ENCODE measurements around the gene HAGHL. TPM values are rescaled to one million over a fixed set of nuclear protein-coding genes. Genes with fewer than 3 reads are reported as not detected.
"Not testable (repeated sequence)": the region's sequence is repeated elsewhere in the genome, so short reads cannot be mapped to it uniquely, and the experiment has no call there.

Gene HAGHL
- total RNA-seq, 1 experiment from 2014 or later, result 4.0 TPM

DNA sequence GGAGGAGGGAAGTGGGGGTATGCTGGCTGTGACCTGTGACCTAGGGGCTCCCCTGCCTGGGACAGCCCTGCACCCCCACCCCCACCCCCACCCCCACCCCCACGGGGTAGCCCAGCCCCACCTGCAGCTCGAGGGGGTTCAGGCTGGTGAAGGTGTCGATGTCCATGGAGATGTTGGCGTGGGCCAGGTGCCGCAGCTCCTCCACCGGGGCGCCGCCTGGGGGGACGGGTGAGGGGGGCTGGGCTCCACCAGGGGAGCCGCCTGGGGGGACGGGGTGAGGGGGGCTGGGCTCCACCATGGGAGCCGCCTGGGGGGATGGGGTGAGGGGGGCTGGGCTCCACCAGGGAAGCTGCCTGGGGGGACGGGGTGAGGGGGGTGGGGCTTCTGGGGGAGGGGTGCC is 43.5 kb downstream of the HAGHL start:
- DNase-seq (ENCODE audit: low read depth), result no peak

DNA sequence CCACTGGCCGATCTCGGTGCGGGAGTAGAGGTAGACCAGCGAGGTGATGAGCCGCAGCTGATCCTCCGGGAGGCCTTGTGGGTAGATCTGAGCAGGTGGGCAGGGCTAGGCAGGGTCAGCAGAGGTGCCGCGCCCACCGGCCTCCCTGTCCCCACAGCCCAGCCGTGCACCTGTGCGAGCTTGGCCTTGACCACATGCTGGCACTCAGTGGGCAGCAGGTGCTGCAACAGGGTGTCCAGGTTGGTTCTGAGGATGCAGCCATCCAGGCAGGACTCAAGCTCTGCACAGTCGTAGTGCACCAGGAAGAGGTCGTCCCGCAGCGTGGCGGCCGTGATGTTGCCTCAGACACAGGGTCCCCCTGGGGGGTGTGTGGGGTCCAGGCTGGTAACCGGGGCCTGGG is 46.1 kb downstream of the HAGHL start:
- DNase-seq (ENCODE audit: low read depth), result no peak

DNA sequence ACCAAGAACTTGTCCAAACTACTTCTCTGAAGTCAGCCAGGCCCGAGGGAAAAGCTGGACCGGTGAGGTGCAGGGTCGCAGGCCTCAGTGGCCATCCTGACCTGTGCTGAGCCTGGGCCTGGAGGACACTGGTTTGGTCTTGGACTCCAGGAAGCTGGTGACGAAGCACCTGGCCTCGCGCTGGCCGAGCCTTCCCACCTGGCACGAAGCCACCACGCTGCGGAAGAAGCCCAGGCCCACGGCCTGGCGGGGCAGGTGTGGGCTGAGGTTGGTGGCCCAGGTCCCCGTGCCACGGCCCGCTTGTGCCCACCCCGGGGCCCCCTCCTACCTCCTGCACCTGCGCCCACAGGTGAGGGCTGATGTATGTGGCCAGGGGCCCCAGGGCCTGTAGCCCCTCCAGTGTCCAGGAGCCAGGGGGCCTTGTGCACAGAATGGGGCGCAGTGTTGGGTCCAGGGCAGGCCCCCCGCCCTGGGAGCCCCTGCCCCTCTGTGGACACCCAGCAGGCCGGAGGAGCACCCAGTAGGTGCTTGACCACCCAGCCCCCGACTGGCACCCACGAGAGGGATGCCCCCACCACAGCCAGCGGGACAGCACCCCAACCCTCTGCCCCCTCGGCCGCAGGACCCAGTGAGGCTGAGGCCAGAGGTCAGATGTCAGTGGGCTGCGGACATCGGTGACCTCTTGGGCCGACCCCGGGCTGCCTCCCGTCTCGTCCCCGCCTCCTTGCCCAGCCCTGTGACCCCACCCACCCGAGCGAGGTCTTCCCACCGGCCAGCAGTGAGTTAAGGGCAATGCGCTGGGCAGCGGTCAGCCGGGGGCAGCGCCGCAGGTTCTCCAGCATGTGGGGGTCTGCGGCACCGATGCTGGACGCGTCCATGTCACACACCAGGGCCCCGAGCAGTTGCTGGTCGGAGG is 47.4 kb downstream of the HAGHL start:
- no peak for DNase-seq (ENCODE audit: low read depth)

DNA sequence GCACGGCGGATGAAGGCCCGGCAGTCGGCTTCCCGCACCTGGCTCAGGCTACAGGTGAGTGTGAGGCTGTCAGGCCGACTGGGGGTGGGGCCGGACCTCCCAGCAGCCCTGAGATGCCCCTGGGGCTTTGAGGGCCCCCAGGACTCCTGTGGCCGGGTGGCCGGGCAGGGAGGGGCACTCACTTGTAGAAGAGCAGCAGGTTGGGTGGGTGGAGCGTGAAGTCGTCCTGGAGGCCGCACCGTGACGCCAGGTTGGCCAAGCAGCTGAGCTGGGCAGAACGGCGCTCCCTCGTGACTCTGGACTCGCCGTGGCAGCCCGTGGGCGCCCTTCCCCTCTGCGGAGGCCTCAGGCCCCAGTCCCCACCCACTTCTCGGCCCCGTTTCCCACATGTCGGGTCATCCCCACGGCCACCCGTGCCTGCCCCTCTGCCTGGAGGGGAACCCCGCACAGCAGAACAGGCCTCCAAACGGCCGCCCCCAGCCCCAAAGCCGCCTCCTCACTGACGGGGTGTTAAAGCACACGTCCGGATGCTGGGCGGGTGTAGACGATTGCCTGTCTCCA is 48.4 kb downstream of the HAGHL start:
- DNase-seq (ENCODE audit: low read depth), result no peak

DNA sequence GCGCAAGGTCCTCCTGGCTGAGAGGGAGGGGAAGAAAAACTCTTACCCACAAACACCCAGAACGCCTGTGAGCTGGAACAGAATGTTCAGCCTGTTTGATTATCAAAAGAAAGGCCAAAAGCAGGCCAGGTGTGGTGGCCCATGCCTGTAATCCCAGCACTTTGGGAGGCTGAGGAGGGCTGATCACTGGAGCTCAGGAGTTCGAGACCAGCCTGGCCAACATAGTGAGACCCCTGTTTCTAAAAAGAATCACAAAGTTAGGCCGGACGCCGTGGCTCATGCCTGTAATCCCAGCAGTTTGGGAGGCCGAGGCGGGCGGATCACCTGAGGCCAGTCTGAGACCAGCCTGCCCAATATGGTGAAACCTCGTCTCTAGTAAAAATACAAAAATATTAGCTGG is 49.4 kb downstream of the HAGHL start:
- not testable (repeated sequence) for DNase-seq (ENCODE audit: low read depth)

DNA sequence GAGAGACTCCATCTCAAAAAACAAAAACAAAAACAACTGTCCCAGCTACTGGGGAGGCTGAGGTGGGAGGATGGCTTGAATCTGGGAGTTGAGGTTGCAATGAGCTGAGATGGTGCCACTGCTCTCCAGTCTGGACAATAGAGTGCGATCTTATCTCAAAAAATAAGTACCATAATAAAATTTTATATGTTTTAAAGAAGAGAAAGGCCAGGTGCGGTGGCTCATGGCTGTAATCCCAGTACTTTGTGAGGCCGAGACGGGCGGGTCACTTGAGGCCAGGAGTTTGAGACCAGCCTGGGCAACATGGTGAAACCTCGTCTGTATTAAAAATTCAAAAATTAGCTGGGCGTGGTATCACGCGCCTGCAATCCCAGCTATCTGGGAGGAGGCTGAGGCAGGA is 49.9 kb downstream of the HAGHL start:
- DNase-seq (ENCODE audit: low read depth), result no peak

DNA sequence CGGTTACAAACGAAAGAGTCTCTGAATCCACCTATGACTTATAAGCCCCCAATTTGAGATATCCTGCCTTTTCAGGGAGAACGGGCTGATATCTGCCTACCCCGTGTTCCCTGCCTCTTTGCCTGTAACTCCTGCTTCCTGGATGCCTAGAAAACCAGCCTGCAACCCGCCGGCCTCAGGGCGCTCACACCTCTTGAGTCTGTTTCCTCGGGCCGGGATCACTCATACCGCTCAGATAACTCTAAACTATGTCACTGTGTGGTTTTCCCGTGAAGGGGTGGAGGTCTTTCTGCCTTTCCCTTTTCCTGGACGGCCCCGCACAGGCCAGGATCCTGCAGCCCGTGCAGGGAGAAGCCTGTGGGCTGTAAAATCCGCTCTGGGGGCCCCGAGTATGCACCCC is 50.9 kb downstream of the HAGHL start:
- DNase-seq (ENCODE audit: low read depth), result no peak

DNA sequence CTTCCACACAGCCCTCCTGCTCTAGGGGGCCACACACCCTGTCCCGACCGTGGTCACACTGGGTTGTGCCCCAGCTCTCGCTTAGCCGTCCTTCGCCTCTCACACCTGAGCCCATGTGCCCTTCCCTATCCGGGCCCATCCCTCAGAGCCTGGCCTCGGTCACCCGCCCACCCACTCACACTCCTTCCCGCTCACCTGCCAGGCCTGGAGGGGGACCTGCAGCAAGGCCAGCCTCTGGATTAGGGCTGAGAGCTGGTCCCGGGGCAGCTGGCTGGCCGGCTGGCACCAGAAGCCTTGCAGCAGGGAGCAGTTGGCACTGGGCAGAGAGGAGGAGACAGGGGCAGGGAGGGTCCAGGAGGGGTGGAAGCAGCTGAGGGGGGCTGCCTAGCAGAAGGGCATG is 51.5 kb downstream of the HAGHL start:
- no peak for DNase-seq (ENCODE audit: low read depth)

DNA sequence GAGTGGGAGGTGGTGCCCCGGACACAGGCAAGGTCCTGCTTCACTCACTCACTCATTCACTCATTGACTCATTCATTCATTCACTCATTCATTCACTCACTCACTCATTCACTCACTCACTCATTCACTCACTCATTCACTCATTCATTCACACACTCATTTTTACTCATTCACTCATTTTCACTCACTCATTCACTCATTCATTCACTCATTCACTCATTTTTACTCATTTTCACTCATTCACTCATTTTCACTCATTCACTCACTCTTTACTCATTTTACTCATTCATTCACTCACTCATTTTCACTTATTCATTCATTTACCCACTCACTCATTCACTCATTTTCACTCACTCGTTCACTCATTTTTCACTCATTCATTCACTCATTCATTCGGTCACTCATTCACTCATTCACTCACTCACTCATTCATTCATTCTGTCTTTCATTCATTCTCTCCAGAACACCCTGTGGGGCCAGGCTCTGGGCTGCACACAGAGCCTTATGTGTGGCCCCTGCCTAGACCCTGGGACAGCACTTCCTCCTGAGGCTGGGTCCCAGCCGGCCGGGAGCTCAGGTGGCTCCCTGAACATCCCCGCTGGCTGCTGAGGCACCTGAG is 52.1 kb downstream of the HAGHL start:
- no peak for DNase-seq (ENCODE audit: low read depth)

Other genes with a start within 250 kb of the HAGHL start
- gene CAPN15, start 199.4 kb upstream of the HAGHL start, total RNA-seq (2014; rRNA removed; shearing (Covaris generic)), result 7.1 and 14.9 TPM in 2 replicates
- gene PRR35, start 166.7 kb upstream of the HAGHL start, total RNA-seq (2014; rRNA removed; shearing (Covaris generic)), result not detected in 2 replicates
- gene NHLRC4, start 160.1 kb upstream of the HAGHL start, total RNA-seq (2014; rRNA removed; shearing (Covaris generic)), result 0.24 and 0.29 TPM in 2 replicates
- gene PIGQ, start 157.1 kb upstream of the HAGHL start, total RNA-seq (2014; rRNA removed; shearing (Covaris generic)), result 14.9 and 16.2 TPM in 2 replicates
- 5.5 and 7.1 TPM in 2 replicates for gene RAB40C, start 137.0 kb upstream of the HAGHL start, total RNA-seq (2014; rRNA removed; shearing (Covaris generic))
- 0.10 TPM in 1 of 2 replicates, not detected in the other for gene WFIKKN1, start 96.1 kb upstream of the HAGHL start, total RNA-seq (2014; rRNA removed; shearing (Covaris generic))
- 117 and 142 TPM in 2 replicates for gene METTL26, start 90.8 kb upstream of the HAGHL start, total RNA-seq (2014; rRNA removed; shearing (Covaris generic))
- 18.6 and 21.3 TPM in 2 replicates for gene MCRIP2, start 85.3 kb upstream of the HAGHL start, total RNA-seq (2014; rRNA removed; shearing (Covaris generic))
- gene WDR90, start 77.7 kb upstream of the HAGHL start, total RNA-seq (2014; rRNA removed; shearing (Covaris generic)), result 5.6 and 7.3 TPM in 2 replicates
- gene RHOT2, start 59.0 kb upstream of the HAGHL start, total RNA-seq (2014; rRNA removed; shearing (Covaris generic)), result 23.7 and 24.2 TPM in 2 replicates
- gene RHBDL1, start 51.4 kb upstream of the HAGHL start, total RNA-seq (2014; rRNA removed; shearing (Covaris generic)), result 0.72 TPM in 1 of 2 replicates, not detected in the other
- gene STUB1, start 46.7 kb upstream of the HAGHL start, total RNA-seq (2014; rRNA removed; shearing (Covaris generic)), result 136 and 183 TPM in 2 replicates
- 38.4 and 47.1 TPM in 2 replicates for gene JMJD8, start 42.8 kb upstream of the HAGHL start, total RNA-seq (2014; rRNA removed; shearing (Covaris generic))
- 2.0 and 2.6 TPM in 2 replicates for gene WDR24, start 36.7 kb upstream of the HAGHL start, total RNA-seq (2014; rRNA removed; shearing (Covaris generic))
- gene FBXL16, start 21.3 kb upstream of the HAGHL start, total RNA-seq (2014; rRNA removed; shearing (Covaris generic)), result 0.24 TPM in 1 of 2 replicates, not detected in the other
- 39.2 and 57.1 TPM in 2 replicates for gene METRN, start 12.0 kb upstream of the HAGHL start, total RNA-seq (2014; rRNA removed; shearing (Covaris generic))
- gene ANTKMT, start 6.0 kb upstream of the HAGHL start, total RNA-seq (2014; rRNA removed; shearing (Covaris generic)), result 18.0 and 26.3 TPM in 2 replicates
- under 0.01 and 0.12 TPM in 2 replicates for gene CCDC78, start 663 bp upstream of the HAGHL start, total RNA-seq (2014; rRNA removed; shearing (Covaris generic))
- gene CIAO3, start 13.9 kb downstream of the HAGHL start, total RNA-seq (2014; rRNA removed; shearing (Covaris generic)), result 15.3 and 21.7 TPM in 2 replicates
- gene MSLN, start 33.6 kb downstream of the HAGHL start, total RNA-seq (2014; rRNA removed; shearing (Covaris generic)), result 0.10 TPM in 1 of 2 replicates, not detected in the other
- 12.6 and 21.0 TPM in 2 replicates for gene RPUSD1, start 61.3 kb downstream of the HAGHL start, total RNA-seq (2014; rRNA removed; shearing (Covaris generic))
- 11.7 and 17.5 TPM in 2 replicates for gene CHTF18, start 61.5 kb downstream of the HAGHL start, total RNA-seq (2014; rRNA removed; shearing (Covaris generic))
- gene GNG13, start 73.6 kb downstream of the HAGHL start, total RNA-seq (2014; rRNA removed; shearing (Covaris generic)), result not detected in 2 replicates
- 16.0 and 20.4 TPM in 2 replicates for gene LMF1, start 243.9 kb downstream of the HAGHL start, total RNA-seq (2014; rRNA removed; shearing (Covaris generic))

Data from RPMI7951 (cell line).